Cardiac septum (tissue), 1 donor: ENCODE results near the gene GNRH2. TPM values are rescaled to one million over a fixed set of nuclear protein-coding genes. Genes with fewer than 3 reads are reported as not detected.

Experiments used
- DNase-seq: peaks from one replicate; pipeline ENCODE4 v3.0.0-alpha.2; 2020; ENCODE audit warnings: low spot score
- intact Hi-C: fragments of 100-400 bp; cut with DNase I; formaldehyde crosslinking; loops from one replicate; pipeline ENCODE4 v1.14.0; 2022
- total RNA-seq: library from RNA; stranded (reverse); fragmentation: NEBNext Ultra II Directional; extraction: Animal tissue kit (Norgen Biotek cat#: 25700); gene quantifications from one replicate; pipeline ENCODE4 v1.2.1, GENCODE V29; 2021
- donor health status: DM: no; HTN: no; CAD: no.

GNRH2 gene
- total RNA-seq, 1 donor from 2014 or later = not detected

GRCh38 chr20:3094848-3095629, 51.6 kb downstream of the GNRH2 start:
- no peak for DNase-seq
- intact Hi-C loops = no loop called here

Other genes with a start within 250 kb of the GNRH2 start
- 0.19 TPM for gene CPXM1, start 243.0 kb upstream of the GNRH2 start, total RNA-seq
- not detected for gene C20orf141, start 228.6 kb upstream of the GNRH2 start, total RNA-seq
- not detected for gene TMEM239, start 227.3 kb upstream of the GNRH2 start, total RNA-seq
- gene PCED1A, start 203.0 kb upstream of the GNRH2 start, total RNA-seq = 12.8 TPM
- gene VPS16, start 202.9 kb upstream of the GNRH2 start, total RNA-seq = 23.3 TPM
- 23.5 TPM for gene PTPRA, start 170.1 kb upstream of the GNRH2 start, total RNA-seq
- 43.0 TPM for gene MRPS26, start 2.4 kb downstream of the GNRH2 start, total RNA-seq
- gene OXT, start 28.0 kb downstream of the GNRH2 start, total RNA-seq = not detected
- gene AVP, start 41.1 kb downstream of the GNRH2 start, total RNA-seq = not detected
- gene FASTKD5, start 116.2 kb downstream of the GNRH2 start, total RNA-seq = 23.2 TPM
- 3.9 TPM for gene UBOX5, start 116.2 kb downstream of the GNRH2 start, total RNA-seq
- gene LZTS3, start 129.9 kb downstream of the GNRH2 start, total RNA-seq = 6.9 TPM
- 29.1 TPM for gene DDRGK1, start 161.1 kb downstream of the GNRH2 start, total RNA-seq
- 24.1 TPM for gene ITPA, start 165.9 kb downstream of the GNRH2 start, total RNA-seq
- gene SLC4A11, start 195.6 kb downstream of the GNRH2 start, total RNA-seq = 0.35 TPM